Muscle of leg (tissue), 11 donors: ENCODE measurements around the gene RASSF8. TPM values are rescaled to one million over a fixed set of nuclear protein-coding genes. Genes with fewer than 3 reads are reported as not detected.
A peak's percentile ranks its signal among the peaks of the same experiment; 100 is the strongest.

Experiments used
- DNase-seq: peaks from one replicate; pipeline ENCODE4 v3.0.0; 2013
- H3K27ac ChIP-seq: one replicate; pipeline ENCODE4 v1.5.1; 2013; ENCODE audit warnings: mild to moderate bottlenecking, low read length, control low read depth
- H3K27me3 ChIP-seq: one replicate; pipeline ENCODE4 v1.6.1; 2013; ENCODE audit warnings: low read length; ENCODE audit not compliant: control insufficient read depth, insufficient read depth
- H3K36me3 ChIP-seq: one replicate; pipeline ENCODE4 v1.6.1; 2013; ENCODE audit warnings: low read length; ENCODE audit not compliant: control insufficient read depth, insufficient read depth
- H3K4me1 ChIP-seq: one replicate; pipeline ENCODE4 v1.6.1; 2013; ENCODE audit warnings: low read length; ENCODE audit not compliant: control insufficient read depth, insufficient read depth
- H3K4me3 ChIP-seq: one replicate; pipeline ENCODE4 v1.5.1; 2013; ENCODE audit warnings: low read length, control low read depth
- H3K9me3 ChIP-seq: replicated peaks from 2 replicates; pipeline ENCODE4 v1.6.1; 2013; ENCODE audit warnings: low read depth, low read length; ENCODE audit not compliant: control insufficient read depth
- WGBS: methylation state at CpG from one replicate; pipeline ENCODE4 v1.1.5; 2013; ENCODE audit warnings: missing lambda C conversion rate; ENCODE audit not compliant: insufficient coverage; 5-methylcytosine and 5-hydroxymethylcytosine counted together
- polyA plus RNA-seq, 8 donors: library from polyadenylated mRNA; unstranded; fragments of 120-200 nt; gene quantifications; one replicate each; pipeline versions ENCODE4 v1.2.1 to v1.2.3, GENCODE V29; 2013; ENCODE audit warnings: inconsistent platforms in 1 of 8, low replicate concordance in 1 of 8; ENCODE audit not compliant: insufficient read length in 8 of 8, insufficient read depth in 1 of 8
- total RNA-seq: library from RNA; stranded (reverse); fragments of 120-200 nt; gene quantifications from one replicate; pipeline ENCODE4 v1.2.4, GENCODE V29; 2013

The RASSF8 gene
- total and polyA plus RNA-seq, 9 donors, result 11.8 to 42.6 (median 29.0) TPM

GRCh38 chr12:26000898-26001297 lies 42.4 kb downstream of the RASSF8 start:
- WGBS, result no CpG with 5 or more reads among the region's 4 CpGs
- Histone ChIP-seq H3K27me3 (no peaks in the 10 kb centered on the region), H3K4me1 (no peaks in the 10 kb centered on the region), H3K36me3 (no peaks in the 10 kb centered on the region), H3K9me3 (peaks cover 2% of the 10 kb centered on the region), H3K4me3 (no peak overlapping the region), H3K27ac (no peak overlapping the region)
- no peak for DNase-seq

DNA sequence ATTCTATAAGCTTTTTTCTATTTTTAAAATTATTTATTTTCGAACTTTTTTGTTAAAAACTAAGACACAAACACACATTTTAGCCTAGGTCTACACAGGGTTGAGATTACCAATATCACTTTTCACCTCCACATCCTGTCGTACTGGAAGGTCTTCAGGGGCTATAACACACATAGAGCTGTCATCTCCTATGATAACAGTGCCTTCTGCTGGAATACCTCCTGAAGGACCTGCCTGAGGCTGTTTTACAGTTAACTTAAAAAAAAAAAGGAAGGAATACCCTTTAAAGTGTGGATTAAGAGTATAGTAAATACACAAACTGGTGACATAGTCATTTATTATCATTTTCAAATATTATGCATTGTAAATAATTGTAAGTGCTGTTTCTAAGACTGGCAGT lies 43.0 kb downstream of the RASSF8 start:
- Histone ChIP-seq H3K4me1 (no peaks in the 10 kb centered on the region), H3K36me3 (no peaks in the 10 kb centered on the region), H3K27ac (no peak overlapping the region), H3K9me3 (peaks cover 2% of the 10 kb centered on the region), H3K4me3 (no peak overlapping the region), H3K27me3 (no peaks in the 10 kb centered on the region)
- no CpG with 5 or more reads among the region's 2 CpGs for WGBS
- no peak for DNase-seq

DNA sequence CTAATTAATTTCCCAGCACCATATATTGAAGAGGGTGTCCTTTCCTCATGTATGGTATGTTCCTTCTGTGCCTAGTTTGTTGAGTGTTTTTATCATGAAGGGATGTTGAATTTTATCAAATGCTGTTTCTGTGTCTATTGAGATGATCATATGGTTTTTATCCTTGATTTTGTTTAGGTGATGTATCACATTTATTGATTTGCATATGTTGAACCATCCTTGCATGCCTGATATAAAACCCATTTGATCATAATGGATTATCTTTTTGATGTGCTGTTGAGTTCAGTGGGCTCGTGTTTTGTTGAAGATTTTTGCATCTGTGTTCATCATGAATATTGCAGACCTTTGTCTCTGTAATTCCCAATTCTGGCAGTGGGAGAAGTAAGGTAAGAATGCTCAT lies 44.6 kb downstream of the RASSF8 start:
- no peak overlapping the region for H3K4me3 ChIP-seq
- H3K4me1 ChIP-seq, result no peaks in the 10 kb centered on the region
- no peaks in the 10 kb centered on the region for H3K36me3 ChIP-seq
- no peak for DNase-seq
- no peak overlapping the region for H3K27ac ChIP-seq
- WGBS, result no CpG with 5 or more reads among the region's 1 CpG
- no peaks in the 10 kb centered on the region for H3K27me3 ChIP-seq
- H3K9me3 ChIP-seq, result peaks cover 2% of the 10 kb centered on the region

GRCh38 chr12:26007566-26007965 lies 49.1 kb downstream of the RASSF8 start:
- Histone ChIP-seq H3K27ac (no peak overlapping the region), H3K9me3 (no peaks in the 10 kb centered on the region), H3K36me3 (no peaks in the 10 kb centered on the region), H3K27me3 (no peaks in the 10 kb centered on the region), H3K4me1 (peaks cover 2% of the 10 kb centered on the region), H3K4me3 (no peak overlapping the region)
- no CpG with 5 or more reads among the region's 1 CpG for WGBS
- DNase-seq, result no peak

DNA sequence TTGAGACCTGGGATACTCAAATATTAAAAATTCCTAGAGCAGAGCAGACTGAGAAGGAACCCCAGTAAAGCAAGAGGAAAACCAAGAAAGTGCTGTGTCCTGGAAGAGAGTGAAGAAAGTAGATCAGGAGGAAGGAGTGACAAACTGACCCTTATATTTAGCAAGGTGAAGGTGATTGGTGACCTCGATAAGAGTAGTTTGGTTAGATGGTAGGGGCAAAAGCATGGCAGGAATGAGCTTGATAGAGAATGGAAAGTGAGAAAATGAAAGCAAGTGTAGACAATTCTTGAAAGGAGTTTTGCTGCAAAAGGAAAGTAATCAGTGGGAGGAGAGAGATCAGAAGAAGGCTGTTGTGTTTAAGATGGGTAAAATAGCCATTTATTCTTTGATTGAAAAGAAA lies 51.1 kb downstream of the RASSF8 start:
- Histone ChIP-seq H3K9me3 (no peaks in the 10 kb centered on the region), H3K27me3 (no peaks in the 10 kb centered on the region), H3K4me3 (no peak overlapping the region), H3K36me3 (no peaks in the 10 kb centered on the region), H3K27ac (no peak overlapping the region), H3K4me1 (peaks cover 2% of the 10 kb centered on the region)
- no peak for DNase-seq
- WGBS, result 100% methylated on average over 1 of the region's 1 CpG

GRCh38 chr12:26010293-26010821 lies 51.9 kb downstream of the RASSF8 start:
- DNase-seq, result no peak
- Histone ChIP-seq H3K27me3 (no peaks in the 10 kb centered on the region), H3K9me3 (no peaks in the 10 kb centered on the region), H3K4me1 (peaks cover 2% of the 10 kb centered on the region), H3K27ac (peak overlapping the region; percentile 63), H3K36me3 (no peaks in the 10 kb centered on the region), H3K4me3 (no peak overlapping the region)
- WGBS, result 76% methylated on average over 3 of the region's 6 CpGs

- no peak overlapping the region for H3K4me3 ChIP-seq
- peak; percentile 87 for DNase-seq
- H3K27ac ChIP-seq, result peak overlapping the region; percentile 63
- no peaks in the 10 kb centered on the region for H3K27me3 ChIP-seq
- WGBS, result no CpG with 5 or more reads among the region's 2 CpGs
- H3K36me3 ChIP-seq, result no peaks in the 10 kb centered on the region
- peaks cover 2% of the 10 kb centered on the region for H3K4me1 ChIP-seq
- H3K9me3 ChIP-seq, result no peaks in the 10 kb centered on the region
These were observed 52.6 kb downstream of the RASSF8 start for GRCh38 chr12:26011099-26011498.

DNA sequence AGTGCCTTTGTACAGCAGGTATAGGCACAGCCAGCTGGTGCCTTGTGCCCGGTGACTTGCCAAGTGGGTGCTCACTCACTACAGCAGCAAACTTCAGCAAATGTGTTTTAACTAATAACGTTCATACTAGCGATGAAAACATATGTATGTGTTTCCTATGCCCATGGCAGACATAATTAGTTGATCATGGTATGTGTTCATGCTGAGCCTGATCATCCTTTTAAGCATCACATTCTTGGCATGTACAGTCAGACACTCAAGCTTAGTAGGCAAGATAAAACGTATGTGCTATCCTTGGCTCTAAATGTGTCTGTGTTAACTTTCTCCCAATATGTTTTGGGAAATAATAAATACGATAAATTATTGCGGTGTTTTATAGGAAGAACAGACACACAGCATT lies 55.6 kb downstream of the RASSF8 start:
- H3K4me1 ChIP-seq, result peaks cover 2% of the 10 kb centered on the region
- no CpG with 5 or more reads among the region's 6 CpGs for whole genome bisulfite sequencing
- H3K27ac ChIP-seq, result no peak overlapping the region
- no peak overlapping the region for H3K4me3 ChIP-seq
- H3K27me3 ChIP-seq, result no peaks in the 10 kb centered on the region
- no peaks in the 10 kb centered on the region for H3K9me3 ChIP-seq
- no peaks in the 10 kb centered on the region for H3K36me3 ChIP-seq
- no peak for DNase-seq

GRCh38 chr12:26016516-26016915 lies 58.0 kb downstream of the RASSF8 start:
- no peak overlapping the region for H3K4me3 ChIP-seq
- WGBS, result no CpG with 5 or more reads among the region's 2 CpGs

DNA sequence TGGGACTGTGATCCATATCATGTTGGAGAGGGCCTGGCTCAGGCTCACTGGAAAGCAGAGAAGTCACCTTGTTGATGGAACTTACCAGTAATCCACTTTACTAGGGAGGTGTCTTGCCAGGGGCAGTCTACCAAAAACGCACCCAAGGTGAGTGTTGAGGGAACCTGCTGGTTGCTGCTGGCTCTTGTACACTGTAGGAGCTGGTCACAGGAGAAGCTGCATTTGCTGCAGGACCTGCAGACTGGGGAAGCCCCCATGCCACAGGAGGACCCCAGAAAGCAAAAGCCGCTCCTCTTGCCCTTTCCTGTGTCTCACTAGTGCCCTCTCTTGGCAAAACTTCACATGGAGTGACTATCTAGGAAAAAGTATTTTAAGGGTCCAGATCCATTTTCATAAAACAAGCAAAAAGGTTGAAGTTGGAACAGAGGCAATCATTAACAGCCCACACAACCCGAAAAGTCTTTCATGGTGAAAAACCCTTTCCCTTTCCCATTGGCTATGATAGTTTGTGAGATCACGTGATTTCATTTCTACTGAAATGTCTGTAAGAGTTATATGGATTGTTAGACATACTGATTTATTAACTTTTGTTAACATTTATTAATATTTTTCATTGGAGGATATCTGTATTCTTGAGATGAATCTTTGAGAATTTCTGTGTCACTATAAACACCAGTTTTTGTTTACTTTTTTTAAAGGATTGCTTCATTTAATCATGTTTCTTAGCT lies 59.2 kb downstream of the RASSF8 start:
- Histone ChIP-seq H3K27me3 (no peaks in the 10 kb centered on the region), H3K4me3 (no peak overlapping the region), H3K4me1 (no peaks in the 10 kb centered on the region), H3K27ac (no peak overlapping the region), H3K36me3 (no peaks in the 10 kb centered on the region), H3K9me3 (no peaks in the 10 kb centered on the region)
- no peak for DNase-seq
- WGBS, result 60% methylated on average over 1 of the region's 4 CpGs

More at GRCh38 chr12:26016516-26016915, 58.0 kb downstream of the RASSF8 start:
- no peaks in the 10 kb centered on the region for H3K27me3 ChIP-seq
- no peak overlapping the region for H3K27ac ChIP-seq
- no peaks in the 10 kb centered on the region for H3K4me1 ChIP-seq
- no peaks in the 10 kb centered on the region for H3K9me3 ChIP-seq
- no peaks in the 10 kb centered on the region for H3K36me3 ChIP-seq
- DNase-seq, result no peak
